Right cardiac atrium (tissue), 5 donors: ENCODE data around the gene SPON1. TPM values are rescaled to one million over a fixed set of nuclear protein-coding genes. Genes with fewer than 3 reads are reported as not detected.

Experiments
- ATAC-seq, 2 donors: fragments of 200-7000 bp; cut with Tn5 transposase; one replicate each; pipeline versions ENCODE4 v1.8.0 to v1.9.1; 2020; ENCODE audit warnings: moderate library complexity in 2 of 2, mild to moderate bottlenecking in 1 of 2
- DNase-seq, 3 donors: peaks; one replicate each; pipeline ENCODE4 v3.0.0-alpha.2; 2020
- H3K27ac ChIP-seq: one replicate; pipeline ENCODE4 v1.5.1; 2013; ENCODE audit warnings: mild to moderate bottlenecking, low read length, control low read depth, moderate library complexity
- H3K27me3 ChIP-seq: one replicate; pipeline ENCODE4 v1.6.1; 2013; ENCODE audit not compliant: control insufficient read depth, insufficient read depth
- H3K4me1 ChIP-seq: one replicate; pipeline ENCODE4 v1.6.1; 2013; ENCODE audit warnings: low read length; ENCODE audit not compliant: control insufficient read depth, insufficient read depth
- H3K4me3 ChIP-seq: one replicate; pipeline ENCODE4 v1.5.1; 2013; ENCODE audit warnings: low read length, control low read depth
- H3K9me3 ChIP-seq: one replicate; pipeline ENCODE4 v1.6.1; 2013; ENCODE audit warnings: low read length; ENCODE audit not compliant: control insufficient read depth
- WGBS: extraction: QIAGEN DNeasy Blood & Tissue Kit; methylation state at CpG from one replicate; pipeline ENCODE4 v1.1.7; 2013; 5-methylcytosine and 5-hydroxymethylcytosine counted together
- intact Hi-C, 4 donors: fragments of 100-400 bp; cut with DNase I; formaldehyde crosslinking; loops; one replicate each; pipeline versions ENCODE4 v1.11.0 to v1.14.0; 2022 to 2023
- polyA plus RNA-seq: library from polyadenylated mRNA; stranded (reverse); fragments of 200-250 nt; gene quantifications from one replicate; pipeline ENCODE4 v1.2.3, GENCODE V29; 2013
- total RNA-seq, 4 donors: library from RNA; stranded (reverse); fragmentation: NEBNext Ultra II Directional; extraction: Animal tissue kit (Norgen Biotek cat#: 25700); gene quantifications; one replicate each; pipeline ENCODE4 v1.2.1, GENCODE V29; 2021
- donor health status: healthy with polysubstance abuse.
- donor health status: DM: no; HTN: yes; CAD: no.
- donor health status: DM: no; HTN: no; CAD: no.
- donor health status: DM: no; HTN: yes; CAD: no; lungs with severe emphysema.
- donor health status: DM: yes; HTN: yes; CAD: no.

SPON1 gene
- total and polyA plus RNA-seq, 5 donors: 12.6 to 32.7 (median 24.7) TPM

DNA sequence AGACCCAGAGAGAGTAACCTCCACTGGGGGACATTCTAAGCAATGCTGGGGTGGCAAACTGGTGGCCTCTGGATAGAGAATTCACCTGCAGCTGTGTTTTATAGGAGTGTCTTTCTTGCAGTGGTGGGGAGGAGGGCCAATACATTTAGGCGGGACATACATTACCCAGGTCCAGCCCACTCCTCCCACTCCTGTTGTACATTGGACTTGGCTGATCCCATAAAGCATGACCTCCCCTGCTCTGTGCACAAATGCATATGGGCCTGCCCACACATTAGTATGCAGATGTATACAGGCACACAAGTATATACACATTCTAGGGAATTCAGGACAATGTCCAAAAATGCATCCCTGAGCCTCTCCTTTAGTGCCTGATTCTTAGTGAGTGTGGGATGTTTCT is 297.4 kb downstream of the SPON1 start:
- ATAC-seq (no peak), DNase-seq (no peak)
- 100% methylated on average over 1 of the region's 1 CpG for WGBS
- Histone ChIP-seq H3K27me3 (no peaks in the 10 kb centered on the region), H3K4me3 (no peak overlapping the region), H3K4me1 (peaks cover 2% of the 10 kb centered on the region), H3K27ac (no peak overlapping the region), H3K9me3 (no peaks in the 10 kb centered on the region)
- intact Hi-C loops: no loop called here

DNA sequence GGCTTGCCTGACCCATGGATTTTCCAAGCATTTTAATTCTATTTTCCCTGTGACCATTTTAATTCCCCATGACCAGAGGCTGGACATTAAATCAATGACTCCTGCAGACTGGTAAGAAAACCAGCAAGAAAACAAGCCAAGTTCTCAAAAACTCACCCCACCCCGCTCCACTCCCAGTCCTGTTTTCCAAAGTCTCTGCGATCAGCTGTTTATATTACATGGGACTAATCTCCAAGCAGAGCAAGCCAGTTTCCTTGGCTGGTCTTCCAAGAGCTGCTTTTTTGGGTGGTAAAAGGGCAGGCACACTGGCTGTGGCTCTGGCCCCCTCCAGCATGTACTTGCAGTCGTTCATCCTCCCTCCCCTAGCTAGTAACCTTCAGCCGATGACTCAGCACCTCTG is 298.5 kb downstream of the SPON1 start:
- 57% methylated on average over 4 of the region's 4 CpGs for WGBS
- peak overlapping the region; percentile 15 for H3K27ac ChIP-seq
- peaks cover 2% of the 10 kb centered on the region for H3K4me1 ChIP-seq
- H3K27me3 ChIP-seq: no peaks in the 10 kb centered on the region
- H3K9me3 ChIP-seq: no peaks in the 10 kb centered on the region
- ATAC-seq: peak; percentile 60 to 64
- H3K4me3 ChIP-seq: no peak overlapping the region
- peak in 1 of 3 donors; percentile 76 for DNase-seq
- intact Hi-C loops: no loop called here

DNA sequence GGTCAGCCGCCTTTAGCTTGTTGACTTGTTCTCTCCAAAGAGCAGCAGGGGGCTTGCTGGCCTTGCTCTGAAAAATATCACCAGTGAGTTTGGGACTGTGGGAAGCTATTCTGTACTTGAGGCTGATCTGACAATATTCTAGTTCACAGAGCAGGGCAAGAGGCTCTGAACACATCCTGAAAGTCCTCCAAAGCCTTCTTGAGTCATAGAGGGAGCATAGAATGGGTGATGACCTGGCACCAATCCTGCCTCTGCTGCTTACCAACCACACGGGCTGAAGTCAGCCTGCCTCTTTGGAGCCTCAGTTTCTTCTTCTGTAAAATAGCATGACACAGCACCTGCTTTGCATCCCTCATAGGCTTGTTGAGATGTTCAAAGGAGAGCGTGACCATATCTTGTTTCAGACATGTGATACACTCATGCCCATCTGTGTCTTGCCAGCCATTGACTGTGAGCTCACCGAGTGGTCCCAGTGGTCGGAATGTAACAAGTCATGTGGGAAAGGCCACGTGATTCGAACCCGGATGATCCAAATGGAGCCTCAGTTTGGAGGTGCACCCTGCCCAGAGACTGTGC is 299.8 kb downstream of the SPON1 start:
- ATAC-seq (no peak), DNase-seq (no peak)
- H3K4me3 ChIP-seq: no peak overlapping the region
- WGBS: 90% methylated on average over 8 of the region's 8 CpGs
- H3K9me3 ChIP-seq: no peaks in the 10 kb centered on the region
- peaks cover 2% of the 10 kb centered on the region for H3K4me1 ChIP-seq
- H3K27me3 ChIP-seq: no peaks in the 10 kb centered on the region
- intact Hi-C loops: no loop called here
- no peak overlapping the region for H3K27ac ChIP-seq

DNA sequence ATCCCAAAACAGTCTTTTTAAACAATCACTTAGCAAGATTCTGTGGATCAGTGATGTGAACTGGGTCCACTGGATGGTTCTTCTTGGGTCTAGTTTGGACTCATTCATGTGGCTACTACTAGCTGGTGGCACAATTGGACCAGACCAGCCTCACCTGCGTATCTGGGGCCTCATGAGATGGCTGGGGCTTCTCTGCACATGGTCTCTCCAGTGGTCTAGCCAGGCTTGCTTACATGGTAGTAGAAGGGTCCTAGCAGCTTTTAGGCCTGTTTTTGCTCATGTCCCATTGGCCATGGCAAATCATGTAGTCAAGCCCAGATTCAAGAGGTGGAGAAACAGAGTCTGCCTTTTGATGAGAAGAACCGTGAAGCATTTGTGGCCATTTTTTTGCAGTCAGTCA is 302.4 kb downstream of the SPON1 start:
- intact Hi-C loops: no loop called here
- ATAC-seq (no peak), DNase-seq (no peak)
- WGBS: 99% methylated on average over 2 of the region's 2 CpGs
- Histone ChIP-seq H3K4me1 (peaks cover 2% of the 10 kb centered on the region), H3K4me3 (no peak overlapping the region), H3K9me3 (no peaks in the 10 kb centered on the region), H3K27ac (no peak overlapping the region), H3K27me3 (no peaks in the 10 kb centered on the region)

DNA sequence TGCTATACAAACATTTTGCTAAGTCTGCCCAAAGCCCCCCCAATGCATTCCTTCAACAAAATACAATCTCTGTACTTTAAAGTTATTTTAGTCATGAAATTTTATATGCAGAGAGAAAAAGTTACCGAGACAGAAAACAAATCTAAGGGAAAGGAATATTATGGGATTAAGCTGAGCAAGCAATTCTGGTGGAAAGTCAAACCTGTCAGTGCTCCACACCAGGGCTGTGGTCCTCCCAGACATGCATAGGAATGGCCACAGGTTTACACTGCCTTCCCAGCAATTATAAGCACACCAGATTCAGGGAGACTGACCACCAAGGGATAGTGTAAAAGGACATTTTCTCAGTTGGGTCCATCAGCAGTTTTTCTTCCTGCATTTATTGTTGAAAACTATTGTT is 304.1 kb downstream of the SPON1 start:
- 81% methylated on average over 1 of the region's 1 CpG for WGBS
- H3K4me3 ChIP-seq: no peak overlapping the region
- intact Hi-C loops: no loop called here
- no peaks in the 10 kb centered on the region for H3K27me3 ChIP-seq
- ATAC-seq (no peak), DNase-seq (no peak)
- H3K27ac ChIP-seq: no peak overlapping the region
- no peaks in the 10 kb centered on the region for H3K9me3 ChIP-seq
- H3K4me1 ChIP-seq: peaks cover 1% of the 10 kb centered on the region

DNA sequence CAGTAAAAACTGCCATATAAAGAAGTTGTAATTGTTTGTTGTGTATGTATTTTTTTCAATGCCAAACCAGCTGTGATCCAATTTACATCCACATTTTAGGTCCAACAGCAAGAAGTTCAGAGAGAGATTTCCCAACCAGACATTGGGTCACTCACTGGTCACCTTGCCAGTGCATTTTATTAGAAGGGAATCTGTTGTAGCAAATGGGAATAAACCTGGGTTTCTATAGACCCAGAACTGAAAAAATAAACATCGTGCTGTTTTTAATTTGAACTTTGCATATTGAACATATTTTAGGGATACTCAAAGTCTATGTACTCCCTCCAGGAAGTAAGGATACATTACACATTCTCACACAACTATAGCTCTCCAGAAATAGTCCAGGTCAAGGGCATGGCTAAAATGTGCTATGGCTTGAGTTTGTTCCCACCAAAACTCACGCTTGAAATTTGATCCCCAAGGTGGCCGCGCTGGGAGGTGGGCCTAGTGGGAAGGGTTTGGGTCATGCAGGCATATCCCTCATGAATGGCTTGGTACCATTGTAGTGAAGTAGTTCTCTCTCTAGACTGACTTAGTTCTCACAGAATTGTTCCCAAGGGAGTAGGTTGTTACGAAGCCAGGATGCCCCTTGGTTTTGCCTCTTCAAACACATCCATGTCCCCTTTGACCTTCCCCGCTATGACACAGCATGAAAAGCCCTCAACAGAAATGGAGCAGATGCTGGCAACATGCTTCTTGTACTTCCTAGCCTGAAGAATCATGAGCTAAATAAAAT is 305.5 kb downstream of the SPON1 start:
- Histone ChIP-seq H3K27me3 (no peaks in the 10 kb centered on the region), H3K4me3 (no peak overlapping the region), H3K27ac (no peak overlapping the region), H3K9me3 (no peaks in the 10 kb centered on the region), H3K4me1 (peaks cover 1% of the 10 kb centered on the region)
- DNase-seq (no peak), ATAC-seq (no peak)
- 84% methylated on average over 6 of the region's 6 CpGs for WGBS
- intact Hi-C loops: no loop called here

DNA sequence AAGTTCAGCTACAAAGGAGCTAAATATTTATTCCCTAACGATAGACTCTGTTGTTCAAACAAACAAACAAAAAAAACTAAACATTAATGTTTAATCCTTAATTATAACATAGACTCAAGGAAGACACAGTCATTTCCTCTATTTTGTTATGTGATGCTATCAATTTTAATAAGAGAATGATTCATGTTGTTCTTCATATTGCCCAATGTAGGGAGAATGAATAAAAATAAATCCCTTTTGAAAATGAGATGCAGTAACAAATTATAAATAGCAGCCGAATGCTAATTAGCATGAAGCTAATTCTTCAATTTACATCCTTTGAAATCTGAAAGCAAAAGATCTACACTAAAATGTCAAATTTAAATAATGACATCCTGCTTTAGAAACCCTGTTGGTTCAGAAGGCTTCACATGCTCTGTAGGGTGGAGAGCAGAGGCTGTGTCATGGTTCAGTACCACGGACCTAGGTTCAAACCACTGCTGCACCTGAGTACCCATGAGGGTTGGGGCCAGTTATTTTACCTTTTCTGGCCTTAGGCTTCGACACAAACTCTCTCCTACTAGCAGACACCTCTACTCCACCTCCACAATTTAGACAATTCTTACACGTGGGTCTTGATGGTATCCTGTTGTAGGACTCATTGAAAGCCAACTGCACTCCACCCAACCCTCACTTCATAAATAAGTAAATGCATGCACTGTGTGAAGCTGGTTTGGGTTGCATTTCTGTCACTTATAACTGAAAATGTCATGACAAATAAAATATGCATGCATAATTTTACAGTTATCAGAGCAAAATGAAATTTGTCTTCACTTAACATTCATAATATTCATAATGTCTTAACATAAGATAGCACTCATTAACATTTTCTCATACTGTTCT is 307.4 kb downstream of the SPON1 start:
- DNase-seq: no peak
- WGBS: 84% methylated on average over 5 of the region's 5 CpGs
- Histone ChIP-seq H3K4me3 (no peak overlapping the region), H3K27ac (no peak overlapping the region), H3K9me3 (no peaks in the 10 kb centered on the region), H3K4me1 (peaks cover 1% of the 10 kb centered on the region), H3K27me3 (no peaks in the 10 kb centered on the region)
- intact Hi-C loops: no loop called here
- ATAC-seq: no peak

DNA sequence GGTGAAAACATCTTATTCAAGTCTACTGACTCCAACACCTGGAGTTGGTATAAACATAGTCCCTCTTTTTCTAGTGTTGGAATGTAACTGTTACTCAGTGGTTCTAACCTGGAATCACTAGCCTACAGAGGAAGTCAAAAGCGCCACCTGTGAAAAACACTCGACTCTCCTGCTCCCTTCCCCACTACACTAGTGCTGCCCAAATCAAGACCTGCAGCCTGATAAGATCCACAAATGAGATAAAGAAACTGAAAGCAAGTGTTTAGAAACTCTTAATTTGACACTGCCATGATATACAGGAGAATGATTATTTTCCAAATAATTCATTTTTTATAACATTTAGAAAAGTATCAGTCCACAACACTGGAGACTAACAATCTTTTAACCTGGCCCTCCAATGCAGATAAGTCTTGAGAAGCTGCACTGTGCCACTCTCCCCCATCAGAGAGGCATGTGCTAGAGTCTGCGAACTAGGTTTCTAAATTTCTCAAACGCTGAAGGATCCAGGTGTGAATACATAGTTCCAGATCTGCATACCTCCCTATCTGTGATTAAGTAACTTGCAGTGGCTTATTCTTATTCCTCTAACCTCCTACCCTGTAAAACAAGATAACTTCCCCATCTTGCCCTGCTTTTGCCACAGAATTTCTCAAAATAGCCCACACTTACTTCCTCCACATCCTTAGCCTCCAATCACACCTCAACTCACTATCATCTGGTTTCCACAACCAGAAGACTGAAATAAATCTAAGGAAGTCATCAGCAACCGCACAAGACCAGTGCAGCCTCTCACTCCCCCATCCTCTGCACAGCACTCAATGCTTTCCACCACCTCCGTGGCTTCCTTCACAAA is 308.4 kb downstream of the SPON1 start:
- WGBS: 55% methylated on average over 6 of the region's 6 CpGs
- ATAC-seq (no peak), DNase-seq (no peak)
- peaks cover 1% of the 10 kb centered on the region for H3K4me1 ChIP-seq
- H3K4me3 ChIP-seq: no peak overlapping the region
- H3K27ac ChIP-seq: no peak overlapping the region
- intact Hi-C loops: no loop called here
- no peaks in the 10 kb centered on the region for H3K27me3 ChIP-seq
- no peaks in the 10 kb centered on the region for H3K9me3 ChIP-seq

DNA sequence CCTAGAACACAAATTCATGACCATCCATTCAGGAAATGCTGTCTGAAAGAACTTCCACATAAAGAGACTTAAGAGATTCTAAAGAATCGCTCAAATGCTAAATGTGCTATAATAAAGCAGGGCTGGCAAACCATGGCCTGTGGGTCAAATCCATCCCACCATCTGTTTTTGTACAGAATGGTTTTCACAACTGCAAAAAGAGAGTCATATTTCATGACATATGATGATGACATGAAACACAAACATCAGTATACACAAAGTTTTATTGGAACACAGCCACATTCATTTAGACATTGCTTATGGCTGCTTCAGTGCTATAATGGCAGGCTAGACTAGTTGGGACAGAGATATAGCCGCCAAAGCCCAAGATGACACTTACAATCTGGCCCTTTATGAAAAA is 311.4 kb downstream of the SPON1 start:
- Histone ChIP-seq H3K27ac (no peak overlapping the region), H3K4me1 (peaks cover 1% of the 10 kb centered on the region), H3K27me3 (no peaks in the 10 kb centered on the region), H3K4me3 (no peak overlapping the region), H3K9me3 (no peaks in the 10 kb centered on the region)
- DNase-seq (no peak), ATAC-seq (no peak)
- 96% methylated on average over 2 of the region's 2 CpGs for WGBS
- intact Hi-C loops: no loop called here

DNA sequence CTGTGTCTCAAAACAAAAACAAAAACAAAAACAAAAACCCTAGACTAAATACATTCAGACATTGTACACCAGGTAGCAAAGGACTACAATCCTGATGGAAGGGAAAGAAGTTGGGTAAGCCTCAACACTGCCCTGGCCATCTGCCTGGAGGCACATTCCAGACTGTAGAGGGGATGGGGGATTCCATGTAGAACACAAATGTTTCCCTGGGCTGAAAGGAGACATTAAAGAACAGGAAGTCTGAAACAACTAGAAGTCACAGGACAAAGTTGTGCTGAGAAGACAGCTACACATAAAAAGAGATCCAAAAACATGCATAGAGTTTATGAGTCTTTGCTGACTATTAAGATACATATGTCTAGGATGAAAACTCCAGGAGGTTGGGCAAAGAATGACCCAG is 312.6 kb downstream of the SPON1 start:
- intact Hi-C loops: no loop called here
- ATAC-seq: no peak
- no peak for DNase-seq
- H3K9me3 ChIP-seq: no peaks in the 10 kb centered on the region
- H3K27me3 ChIP-seq: no peaks in the 10 kb centered on the region
- H3K27ac ChIP-seq: no peak overlapping the region
- H3K4me3 ChIP-seq: no peak overlapping the region
- H3K4me1 ChIP-seq: peaks cover 1% of the 10 kb centered on the region
